Measurements from ENCODE around the gene SLC16A7. TPM values are rescaled to one million over a fixed set of nuclear protein-coding genes. Genes with fewer than 3 reads are reported as not detected.
"Not testable (repeated sequence)": the region's sequence is repeated elsewhere in the genome, so short reads cannot be mapped to it uniquely, and the experiment has no call there.

The SLC16A7 gene
- polyA plus RNA-seq, 1 donor: 3.7 TPM

DNA sequence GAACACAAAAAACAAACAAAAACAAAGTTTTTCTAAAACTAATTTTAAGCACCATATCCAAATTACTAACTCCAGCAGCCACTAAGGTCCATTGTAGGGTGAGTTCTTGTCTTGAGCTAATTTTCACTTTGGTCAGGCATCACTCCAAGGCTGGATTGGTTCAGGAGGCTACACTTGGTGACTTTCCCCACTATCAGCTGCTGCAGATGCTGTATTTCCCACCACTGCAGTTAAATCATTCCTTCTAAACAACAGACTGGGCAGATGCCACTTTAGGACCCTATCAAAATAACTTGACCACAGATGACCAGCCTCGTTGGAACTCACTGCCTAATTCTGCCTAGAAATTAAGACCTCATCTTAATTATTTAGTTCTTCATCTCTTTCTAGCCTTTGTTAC, 140.5 kb downstream of the SLC16A7 start:
- no peak for DNase-seq (ENCODE audit: low read depth)

- DNase-seq (ENCODE audit: low read depth): no peak
Observed at GRCh38 chr12:59736786-59737185, 141.0 kb downstream of the SLC16A7 start.

GRCh38 chr12:59737725-59738463, 142.1 kb downstream of the SLC16A7 start:
- DNase-seq (ENCODE audit: low read depth): no peak

- no peak for DNase-seq (ENCODE audit: low read depth)
Observed at GRCh38 chr12:59742841-59743240, 147.0 kb downstream of the SLC16A7 start.

DNA sequence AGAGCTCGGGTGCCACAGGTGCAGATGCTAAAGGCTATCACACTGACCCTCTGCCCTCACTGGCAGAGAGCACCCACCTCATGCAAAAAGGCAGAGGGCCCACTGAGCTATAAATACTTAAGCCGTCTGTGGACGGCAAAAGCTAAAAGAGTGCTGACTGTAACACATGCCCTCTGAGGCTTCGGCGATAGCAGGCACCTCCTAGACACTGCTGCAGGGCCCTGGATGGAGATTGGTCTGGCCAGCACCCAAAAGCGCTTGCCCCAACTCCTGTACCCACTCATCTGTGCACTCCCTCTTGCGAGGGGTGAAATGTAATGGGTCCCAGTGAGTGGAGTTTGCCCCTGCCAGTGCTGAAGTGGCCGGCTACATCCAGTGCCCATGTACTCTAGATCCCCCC, 148.7 kb downstream of the SLC16A7 start:
- DNase-seq (ENCODE audit: low read depth): no peak

GRCh38 chr12:59751091-59751490, 155.3 kb downstream of the SLC16A7 start:
- not testable (repeated sequence) for DNase-seq (ENCODE audit: low read depth)

- DNase-seq (ENCODE audit: low read depth): no peak
Observed at GRCh38 chr12:59761542-59761941, 165.7 kb downstream of the SLC16A7 start.

- no peak for DNase-seq (ENCODE audit: low read depth)
Observed at GRCh38 chr12:59763835-59764234, 168.0 kb downstream of the SLC16A7 start.

GRCh38 chr12:59768031-59768430, 172.2 kb downstream of the SLC16A7 start:
- DNase-seq (ENCODE audit: low read depth): peak; percentile 52

- no peak for DNase-seq (ENCODE audit: low read depth)
Observed at GRCh38 chr12:59780605-59781135, 184.8 kb downstream of the SLC16A7 start.

DNA sequence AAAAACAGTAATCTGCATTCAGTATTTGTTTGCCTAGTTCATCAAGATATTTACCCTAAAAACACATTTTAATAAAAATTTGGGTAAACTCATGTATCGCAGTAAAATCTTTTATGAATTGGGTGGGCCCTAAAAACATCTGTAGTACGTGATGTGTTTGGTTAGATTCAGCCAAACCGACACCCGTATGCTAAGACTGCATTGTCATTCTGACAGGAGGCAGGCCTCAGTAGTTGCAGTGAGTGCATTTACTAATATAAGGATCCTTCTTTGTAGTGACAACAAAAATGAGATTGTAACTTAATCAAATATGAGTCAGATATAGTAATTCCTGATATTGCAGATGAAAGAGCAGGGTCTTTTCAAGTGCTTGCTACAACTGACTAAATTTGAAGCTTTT, 191.8 kb downstream of the SLC16A7 start:
- no peak for DNase-seq (ENCODE audit: low read depth)

GRCh38 chr12:59792647-59793046, 196.8 kb downstream of the SLC16A7 start:
- DNase-seq (ENCODE audit: low read depth): no peak

GRCh38 chr12:59803735-59804134, 207.9 kb downstream of the SLC16A7 start:
- no peak for DNase-seq (ENCODE audit: low read depth)

DNA sequence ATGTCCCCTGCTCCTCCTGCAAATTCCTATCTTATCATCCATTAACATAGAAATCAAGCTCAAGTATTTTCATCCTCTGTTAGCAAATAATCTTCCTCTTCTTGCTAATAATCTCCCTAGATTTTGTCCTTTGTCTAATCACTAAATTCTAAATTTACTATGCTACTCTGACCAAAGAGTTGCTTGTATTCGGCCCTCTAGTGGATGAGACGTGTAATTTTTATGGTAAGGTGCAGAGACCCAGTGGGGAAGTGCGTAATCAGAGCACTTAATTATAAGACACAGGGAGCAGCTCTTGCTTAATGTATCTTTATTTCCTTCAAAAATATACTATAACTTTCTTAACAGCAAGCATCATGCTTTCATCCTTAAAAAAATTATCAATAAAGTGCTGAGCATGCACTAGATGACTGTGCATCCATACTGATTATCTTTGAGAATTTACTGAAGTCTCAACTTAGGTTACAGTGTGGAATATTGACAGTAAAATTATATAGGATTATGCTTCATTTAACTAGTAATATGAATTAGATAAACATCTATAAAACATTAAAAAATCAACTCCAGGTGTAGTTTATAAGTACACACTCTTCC, 212.6 kb downstream of the SLC16A7 start:
- peak; percentile 2 for DNase-seq (ENCODE audit: low read depth)

DNA sequence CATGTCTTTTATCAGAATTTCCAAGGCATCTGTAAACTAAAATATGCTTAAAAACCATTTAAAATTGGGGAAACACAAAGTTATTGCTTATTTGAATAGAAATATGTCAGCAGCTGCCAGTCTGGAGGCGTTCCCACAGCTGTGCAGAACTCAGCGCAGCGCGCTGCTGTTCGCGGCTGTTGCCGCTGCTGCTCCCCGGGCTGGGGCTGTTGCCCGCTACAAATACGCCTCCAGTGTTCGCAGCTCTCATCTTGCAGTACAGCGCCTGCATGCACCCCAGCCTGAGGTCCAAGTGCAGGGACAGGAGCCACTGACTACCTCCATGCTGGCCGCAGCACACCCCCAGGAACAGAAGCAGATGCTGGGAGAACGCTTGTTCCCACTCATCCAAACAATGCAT, 216.2 kb downstream of the SLC16A7 start:
- DNase-seq (ENCODE audit: low read depth): no peak

GRCh38 chr12:59812716-59813115, 216.9 kb downstream of the SLC16A7 start:
- DNase-seq (ENCODE audit: low read depth): no peak

DNA sequence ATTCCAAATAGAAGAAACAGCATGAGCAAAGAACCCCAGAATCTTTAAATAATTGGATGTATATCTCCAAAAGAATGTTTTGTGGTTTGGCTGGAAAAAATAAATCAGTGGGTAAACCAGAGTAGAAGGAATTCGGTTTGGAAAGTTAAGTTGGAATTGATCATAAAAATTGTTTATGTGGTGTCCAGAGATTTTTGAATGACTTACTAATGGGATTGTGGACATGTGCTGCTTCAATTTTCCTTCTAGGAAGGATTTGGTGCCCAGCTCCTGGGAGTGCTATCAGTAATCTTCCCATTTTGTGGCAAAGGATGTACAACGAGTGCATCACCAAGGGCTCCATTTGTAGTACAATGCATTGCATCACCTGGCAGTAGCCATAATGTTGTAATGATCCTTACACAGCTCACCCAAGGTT, 224.8 kb downstream of the SLC16A7 start:
- DNase-seq (ENCODE audit: low read depth): no peak

GRCh38 chr12:59823567-59823966, 227.7 kb downstream of the SLC16A7 start:
- DNase-seq (ENCODE audit: low read depth): no peak

DNA sequence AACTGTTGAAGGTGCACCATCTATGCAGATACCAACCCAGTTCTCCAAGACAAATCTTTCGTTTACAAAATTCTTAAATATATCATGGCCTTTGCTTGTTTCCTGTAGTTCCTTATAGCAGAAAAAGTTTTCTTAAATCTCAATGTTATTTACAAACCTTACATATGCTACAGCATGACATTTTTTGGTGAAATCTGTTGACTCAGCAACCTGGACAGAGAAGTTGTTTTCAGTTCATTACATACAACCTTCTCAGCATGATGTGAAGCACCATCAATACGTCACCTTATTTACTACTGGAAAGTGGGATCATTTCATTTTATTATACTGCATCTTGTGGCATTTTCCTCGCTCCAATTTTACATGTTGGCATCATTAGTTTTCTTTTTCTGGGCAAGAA, 231.9 kb downstream of the SLC16A7 start:
- no peak for DNase-seq (ENCODE audit: low read depth)

GRCh38 chr12:59828521-59828920, 232.7 kb downstream of the SLC16A7 start:
- DNase-seq (ENCODE audit: low read depth): no peak

DNA sequence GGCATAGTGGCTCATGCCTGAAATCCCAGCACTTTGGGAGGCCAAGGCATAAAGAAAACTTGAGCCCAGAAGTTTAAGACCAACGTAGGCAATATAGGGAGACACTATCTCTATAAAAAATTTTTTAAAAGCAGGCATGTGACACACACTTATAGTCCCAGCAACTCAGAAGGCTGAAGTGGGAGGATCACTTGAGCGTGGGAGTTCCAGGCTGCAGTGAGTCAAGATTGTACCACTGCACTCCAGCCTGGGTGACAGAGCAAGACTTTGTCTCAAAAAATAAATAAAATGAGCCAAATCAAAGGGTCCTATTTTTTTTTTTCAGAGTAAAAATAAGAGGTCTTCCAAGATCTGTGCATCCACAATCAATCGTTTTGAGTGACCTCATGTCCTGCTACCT, 237.6 kb downstream of the SLC16A7 start:
- DNase-seq (ENCODE audit: low read depth): no peak

DNA sequence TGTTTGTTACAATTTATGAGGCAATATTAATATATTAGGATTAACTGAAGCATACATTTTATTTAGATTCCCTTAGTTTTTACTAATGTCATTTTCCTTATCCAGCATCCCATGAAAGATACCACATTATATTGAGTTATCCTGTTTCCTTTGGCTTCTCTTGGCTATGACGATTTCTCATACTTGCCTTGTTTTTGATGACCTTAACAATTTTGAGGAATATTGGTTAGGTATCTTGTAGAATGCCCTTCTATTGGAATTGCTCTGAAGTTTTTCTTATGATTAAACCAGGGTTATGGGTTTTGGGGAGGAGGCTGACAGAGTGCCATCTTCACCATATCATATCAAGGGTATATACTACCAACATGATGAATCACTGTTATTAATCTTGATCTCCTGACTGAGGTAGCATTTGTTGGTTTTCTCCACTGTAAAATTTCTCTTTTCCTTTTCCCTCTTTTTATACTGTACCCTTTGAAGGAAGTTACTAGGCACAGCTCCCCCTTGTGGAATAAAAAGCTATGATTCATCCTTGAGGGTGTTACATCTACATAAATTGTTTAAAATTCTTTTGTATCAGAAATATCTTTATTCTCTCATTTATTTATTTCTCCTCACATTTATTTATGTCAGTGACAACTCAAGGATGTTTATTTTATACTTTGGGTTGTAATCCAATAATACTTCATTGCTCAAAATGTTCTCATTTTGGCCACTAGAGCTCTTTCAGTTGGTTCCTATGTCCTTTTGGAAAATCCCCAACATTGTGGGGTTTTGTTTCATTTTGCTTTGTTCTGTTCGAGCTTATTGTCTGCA, 239.0 kb downstream of the SLC16A7 start:
- DNase-seq (ENCODE audit: low read depth): no peak
